Activated CD4-positive, alpha-beta T cell treated with anti-CD3 and anti-CD28 coated beads, Interleukin-2, Interleukin-6, amounts not matched to agents 100 ng/mL and 50 ng/mL, durations not matched to agents 16 hours and 8 hours (primary cell): ENCODE results near the gene ARL16.

Experiments
- DNase-seq: peaks from one replicate; pipeline ENCODE4 v3.0.0-alpha.2; 2020

Gene ARL16

GRCh38 chr17:81638683-81639082, 44.9 kb downstream of the ARL16 start:
- DNase-seq: no peak

- peak; percentile 93 for DNase-seq
Observed at GRCh38 chr17:81636505-81637288, 46.9 kb downstream of the ARL16 start, which contains the start of the genes NPLOC4 and TSPAN10. NPLOC4 (minus strand) TSS chr17:81637112; CDS start chr17:81636930, 182 bp downstream. TSPAN10 (plus strand) TSS chr17:81637196; CDS start chr17:81642413, 5,217 bp downstream.

- peak; percentile 17 for DNase-seq
Observed at GRCh38 chr17:81635973-81636504, 47.6 kb downstream of the ARL16 start.

- no peak for DNase-seq
Observed at GRCh38 chr17:81635431-81635830, 48.2 kb downstream of the ARL16 start.

- no peak for DNase-seq
Observed at GRCh38 chr17:81631482-81631881, 52.1 kb downstream of the ARL16 start.
